Prostate gland (tissue), 2 donors: Measurements from ENCODE around the gene CLIC3. TPM values are rescaled to one million over a fixed set of nuclear protein-coding genes. Genes with fewer than 3 reads are reported as not detected.

Experiments used
- DNase-seq: peaks from one replicate; pipeline ENCODE4 v3.0.0-alpha.2; 2019; ENCODE audit warnings: low spot score
- H3K27ac ChIP-seq, 2 donors: fragments of 200-600 bp; sonication (generic); 2 replicates each; pipeline ENCODE4 v1.5.1; 2017 to 2019
- H3K27me3 ChIP-seq: fragments of 200-600 bp; sonication (generic); replicated peaks from 2 replicates; pipeline ENCODE4 v1.5.1; 2019; ENCODE audit not compliant: insufficient read depth
- H3K36me3 ChIP-seq, 2 donors: fragments of 200-600 bp; sonication (generic); 1 replicate in 1 of 2; 2 replicates in 1 of 2; pipeline versions ENCODE4 v1.5.1 to v1.8.1; 2017 to 2019
- H3K4me1 ChIP-seq: fragments of 200-600 bp; sonication (generic); replicated peaks from 2 replicates; pipeline ENCODE4 v1.5.1; 2019
- H3K4me3 ChIP-seq, 2 donors: fragments of 200-600 bp; sonication (generic); 2 replicates each; pipeline ENCODE4 v1.5.1; 2017 to 2019
- H3K9me3 ChIP-seq: fragments of 200-600 bp; sonication (generic); 2 replicates; pipeline ENCODE4 v1.5.1; 2017
- CTCF ChIP-seq, 4 experiments: fragments of 200-600 bp in 2 of 4; fragments of 450-650 bp in 2 of 4; sonication (generic) in 2 of 4; IDR thresholded peaks; 1 replicate in 3 of 4; 2 replicates in 1 of 4; pipeline ENCODE4 v1.5.1; 2016 to 2019; ENCODE audit warnings: antibody characterized with exemption in 4 of 4, mild to moderate bottlenecking in 2 of 4, moderate library complexity in 2 of 4
- POLR2A ChIP-seq: fragments of 450-650 bp; IDR thresholded peaks from one replicate; pipeline ENCODE4 v1.6.1; 2016; ENCODE audit warnings: antibody characterized with exemption, mild to moderate bottlenecking
- POLR2AphosphoS5 ChIP-seq: sonication (generic); formaldehyde crosslinking; IDR thresholded peaks from one replicate; pipeline ENCODE4 v1.6.1; 2017; ENCODE audit warnings: antibody characterized with exemption
- WGBS: methylation state at CpG from one replicate; pipeline ENCODE4 v1.1.5; 2018; 5-methylcytosine and 5-hydroxymethylcytosine counted together
- intact Hi-C: fragments of 100-400 bp; cut with DNase I; formaldehyde crosslinking; loops from one replicate; pipeline ENCODE4 v1.14.2; 2022
- total RNA-seq, 2 donors: library from RNA; depleted of rRNA; stranded (reverse); fragments of >200 nt; gene quantifications; one replicate each; pipeline ENCODE4 v1.1.0, GENCODE V29; 2016

The CLIC3 gene
- total RNA-seq, 2 donors from 2014 or later, result 4.2 to 6.7 TPM

- WGBS, result 41% methylated on average over 15 of the region's 15 CpGs
- no peaks in the 10 kb centered on the region for H3K4me1 ChIP-seq
- intact Hi-C loops, result loop anchor here (5.0 kb wide), 1 partner anchor 156 kb away; the partner anchor contains the start of gene TMEM141
Observed at GRCh38 chr9:136947955-136948510, 48.3 kb downstream of the CLIC3 start.

GRCh38 chr9:136947028-136947891, 49.1 kb downstream of the CLIC3 start:
- H3K27me3 ChIP-seq, result no peaks in the 10 kb centered on the region
- H3K27ac ChIP-seq, result no peak overlapping the region
- TF ChIP-seq POLR2A (no peak), POLR2AphosphoS5 (no peak), CTCF (IDR thresholded peaks at IDR 0.05) (no peak)
- no peaks in the 10 kb centered on the region for H3K9me3 ChIP-seq
- peaks cover 5 to 6% of the 10 kb centered on the region in 2 donors for H3K36me3 ChIP-seq
- intact Hi-C loops, result loop anchor here (5.0 kb wide), 1 partner anchor 155 kb away; the partner anchor contains the start of gene TMEM141
- H3K4me3 ChIP-seq, result no peak overlapping the region
- no peak for DNase-seq
- WGBS, result 55% methylated on average over 26 of the region's 26 CpGs
- no peaks in the 10 kb centered on the region for H3K4me1 ChIP-seq

More at GRCh38 chr9:136947955-136948510, 48.3 kb downstream of the CLIC3 start:
- Histone ChIP-seq H3K36me3 (no peaks in the 10 kb centered on the region), H3K27ac (no peak overlapping the region), H3K27me3 (no peaks in the 10 kb centered on the region), H3K9me3 (no peaks in the 10 kb centered on the region), H3K4me3 (no peak overlapping the region)
- no peak for DNase-seq
- TF ChIP-seq POLR2AphosphoS5 (no peak), POLR2A (no peak), CTCF (IDR thresholded peaks at IDR 0.05) (peak in 3 of 4 experiments; percentile 34 to 48 (median 34))

- H3K4me1 ChIP-seq, result no peaks in the 10 kb centered on the region
- DNase-seq, result no peak
Observed at GRCh38 chr9:136946228-136947027, 49.9 kb downstream of the CLIC3 start.

GRCh38 chr9:136945333-136946227, 50.8 kb downstream of the CLIC3 start:
- H3K36me3 ChIP-seq, result peaks cover 17 to 21% of the 10 kb centered on the region in 2 donors
- TF ChIP-seq POLR2AphosphoS5 (no peak), POLR2A (no peak), CTCF (IDR thresholded peaks at IDR 0.05) (no peak)
- H3K4me1 ChIP-seq, result no peaks in the 10 kb centered on the region
- intact Hi-C loops, result loop anchor here (5.0 kb wide), 1 partner anchor 153 kb away; the partner anchor contains the start of gene TMEM141
- H3K27ac ChIP-seq, result no peak overlapping the region
- no peak overlapping the region for H3K4me3 ChIP-seq
- H3K27me3 ChIP-seq, result no peaks in the 10 kb centered on the region
- WGBS, result 85% methylated on average over 24 of the region's 30 CpGs
- no peaks in the 10 kb centered on the region for H3K9me3 ChIP-seq
- DNase-seq, result no peak

More at GRCh38 chr9:136946228-136947027, 49.9 kb downstream of the CLIC3 start:
- Histone ChIP-seq H3K4me3 (no peak overlapping the region), H3K27me3 (no peaks in the 10 kb centered on the region), H3K36me3 (peaks cover 13 to 14% of the 10 kb centered on the region in 2 donors), H3K27ac (no peak overlapping the region), H3K9me3 (no peaks in the 10 kb centered on the region)
- intact Hi-C loops, result loop anchor here (5.0 kb wide), 1 partner anchor 154 kb away; the partner anchor contains the start of gene TMEM141
- WGBS, result 80% methylated on average over 27 of the region's 27 CpGs
- no peak for TF ChIP-seq POLR2A

Other genes with a start within 250 kb of the CLIC3 start
- gene LCN6, start 248.0 kb downstream of the CLIC3 start, total RNA-seq, result 10 to 100 TPM in 1 of 2 donors, 1 to 10 TPM in 1; 7.8 to 16.2 TPM
- gene LCN8, start 238.3 kb downstream of the CLIC3 start, total RNA-seq, result not detected
- under 1 TPM in 1 of 2 donors, not detected in 1; 0.40 TPM for gene LCN15, start 232.1 kb downstream of the CLIC3 start, total RNA-seq
- 100 to 1,000 TPM; 181 to 335 TPM for gene TMEM141, start 205.2 kb downstream of the CLIC3 start, total RNA-seq
- 10 to 100 TPM in 1 of 2 donors, 1 to 10 TPM in 1; 9.5 to 45.0 TPM for gene CCDC183, start 200.2 kb downstream of the CLIC3 start, total RNA-seq
- gene RABL6, start 188.6 kb downstream of the CLIC3 start, total RNA-seq, result 100 to 1,000 TPM in 1 of 2 donors, 10 to 100 TPM in 1; 76.6 to 124 TPM
- gene AJM1, start 154.1 kb downstream of the CLIC3 start, total RNA-seq, result 10 to 100 TPM in 1 of 2 donors, 1 to 10 TPM in 1; 3.6 to 10.1 TPM
- 100 to 1,000 TPM; 139 to 212 TPM for gene PHPT1, start 147.2 kb downstream of the CLIC3 start, total RNA-seq
- gene MAMDC4, start 144.2 kb downstream of the CLIC3 start, total RNA-seq, result 10 to 100 TPM in 1 of 2 donors, 1 to 10 TPM in 1; 5.2 to 17.7 TPM
- 100 to 1,000 TPM; 399 to 528 TPM for gene EDF1, start 130.3 kb downstream of the CLIC3 start, total RNA-seq
- 10 to 100 TPM; 23.6 to 24.2 TPM for gene TRAF2, start 110.1 kb downstream of the CLIC3 start, total RNA-seq
- gene FBXW5, start 51.8 kb downstream of the CLIC3 start, total RNA-seq, result 100 to 1,000 TPM; 199 to 304 TPM
- gene C8G, start 51.3 kb downstream of the CLIC3 start, total RNA-seq, result not detected
- gene LCN12, start 44.3 kb downstream of the CLIC3 start, total RNA-seq, result 10 to 100 TPM in 1 of 2 donors, 1 to 10 TPM in 1; 4.1 to 13.7 TPM
- 1,000 to 10,000 TPM in 1 of 2 donors, 10 to 100 TPM in 1; 59.4 to 5,242 TPM for gene PTGDS, start 19.1 kb downstream of the CLIC3 start, total RNA-seq
- gene LCNL1, start 13.6 kb downstream of the CLIC3 start, total RNA-seq, result 10 to 100 TPM in 1 of 2 donors, under 1 TPM in 1; 0.41 to 22.5 TPM
- gene PAXX, start 4.1 kb downstream of the CLIC3 start, total RNA-seq, result 10 to 100 TPM; 61.6 to 71.8 TPM
- 10 to 100 TPM; 27.4 to 79.1 TPM for gene ABCA2, start 31.7 kb upstream of the CLIC3 start, total RNA-seq
- under 1 TPM in 1 of 2 donors, not detected in 1; 0.57 TPM for gene FUT7, start 35.5 kb upstream of the CLIC3 start, total RNA-seq
- gene NPDC1, start 49.6 kb upstream of the CLIC3 start, total RNA-seq, result 100 to 1,000 TPM; 384 to 427 TPM
- 10 to 100 TPM in 1 of 2 donors, 1 to 10 TPM in 1; 9.8 to 10.9 TPM for gene ENTPD2, start 57.5 kb upstream of the CLIC3 start, total RNA-seq
- 10 to 100 TPM in 1 of 2 donors, 1 to 10 TPM in 1; 7.2 to 17.2 TPM for gene SAPCD2, start 74.0 kb upstream of the CLIC3 start, total RNA-seq
- 10 to 100 TPM in 1 of 2 donors, 1 to 10 TPM in 1; 8.2 to 19.9 TPM for gene UAP1L1, start 80.9 kb upstream of the CLIC3 start, total RNA-seq
- 100 to 1,000 TPM in 1 of 2 donors, 10 to 100 TPM in 1; 67.4 to 107 TPM for gene MAN1B1, start 90.4 kb upstream of the CLIC3 start, total RNA-seq
- 100 to 1,000 TPM; 147 to 235 TPM for gene DPP7, start 118.2 kb upstream of the CLIC3 start, total RNA-seq
- gene GRIN1, start 142.6 kb upstream of the CLIC3 start, total RNA-seq, result 1 to 10 TPM in 1 of 2 donors, under 1 TPM in 1; 0.59 to 1.8 TPM
- 100 to 1,000 TPM; 183 to 582 TPM for gene LRRC26, start 173.5 kb upstream of the CLIC3 start, total RNA-seq
- 1 to 10 TPM in 1 of 2 donors, not detected in 1; 3.1 TPM for gene TMEM210, start 175.5 kb upstream of the CLIC3 start, total RNA-seq
- 10 to 100 TPM; 32.5 to 64.5 TPM for gene ANAPC2, start 192.0 kb upstream of the CLIC3 start, total RNA-seq
- gene SSNA1, start 192.1 kb upstream of the CLIC3 start, total RNA-seq, result 100 to 1,000 TPM; 114 to 124 TPM
- gene TPRN, start 204.2 kb upstream of the CLIC3 start, total RNA-seq, result 10 to 100 TPM; 26.1 to 30.4 TPM
- 10 to 100 TPM; 35.3 to 47.8 TPM for gene TMEM203, start 209.1 kb upstream of the CLIC3 start, total RNA-seq
- 10 to 100 TPM; 18.5 to 31.9 TPM for gene NDOR1, start 209.1 kb upstream of the CLIC3 start, total RNA-seq
- gene RNF208, start 225.7 kb upstream of the CLIC3 start, total RNA-seq, result 1 to 10 TPM; 3.8 to 6.2 TPM
- gene CYSRT1, start 228.6 kb upstream of the CLIC3 start, total RNA-seq, result 1 to 10 TPM; 2.7 to 4.9 TPM
- not detected for gene RNF224, start 230.9 kb upstream of the CLIC3 start, total RNA-seq
- gene SLC34A3, start 234.3 kb upstream of the CLIC3 start, total RNA-seq, result under 1 TPM in 1 of 2 donors, not detected in 1; 0.57 TPM
- 100 to 1,000 TPM; 279 to 484 TPM for gene TUBB4B, start 244.7 kb upstream of the CLIC3 start, total RNA-seq